Pancreas (tissue), 10 donors: ENCODE data around the gene INPP5A. TPM values are rescaled to one million over a fixed set of nuclear protein-coding genes. Genes with fewer than 3 reads are reported as not detected.
"Not testable (repeated sequence)": the region's sequence is repeated elsewhere in the genome, so short reads cannot be mapped to it uniquely, and the experiment has no call there.

Experiments used
- ATAC-seq, 4 donors: fragments of 200-7000 bp; cut with Tn5 transposase; one replicate each; pipeline versions ENCODE4 v1.8.0 to v1.9.1; 2020; ENCODE audit warnings: mild to moderate bottlenecking in 4 of 4, moderate library complexity in 4 of 4
- DNase-seq, 6 donors: peaks; one replicate each; pipeline ENCODE4 v3.0.0-alpha.2; 2020
- FAIRE-seq: peaks from 2 replicates; lab custom pipeline; 2012; peaks lifted over from hg19 to GRCh38; lab: Jason Lieb, UNC
- H3K27ac ChIP-seq, 4 donors: fragments of 200-600 bp; sonication (generic); 1 replicate in 3 of 4; 2 replicates in 1 of 4; pipeline versions ENCODE4 v1.5.0 to v1.8.0; 2020
- H3K27me3 ChIP-seq, 4 donors: fragments of 200-600 bp; one replicate each; pipeline ENCODE4 v1.8.0; 2021
- H3K36me3 ChIP-seq, 3 donors: fragments of 200-600 bp; sonication (generic) in 1 of 3; one replicate each; pipeline versions ENCODE4 v1.5.0 to v1.8.0; 2020 to 2021
- H3K4me1 ChIP-seq, 3 donors: fragments of 200-600 bp; one replicate each; pipeline ENCODE4 v1.8.0; 2021
- H3K4me3 ChIP-seq, 4 donors: fragments of 200-600 bp; sonication (generic) in 2 of 4; one replicate each; pipeline versions ENCODE4 v1.5.0 to v1.8.0; 2020 to 2021
- H3K9me3 ChIP-seq, 4 donors: fragments of 200-600 bp; one replicate each; pipeline ENCODE4 v1.8.0; 2021
- WGBS, 2 donors: extraction: QIAGEN DNeasy Blood & Tissue Kit; methylation state at CpG; one replicate each; pipeline ENCODE4 v1.1.7; 2013; 5-methylcytosine and 5-hydroxymethylcytosine counted together
- intact Hi-C, 3 donors: fragments of 100-400 bp; cut with DNase I; formaldehyde crosslinking; loops; one replicate each; pipeline versions ENCODE4 v1.11.1 to v1.14.2; 2022
- polyA plus RNA-seq, 2 donors: library from polyadenylated mRNA; stranded (reverse); fragments of 200-250 nt; gene quantifications; one replicate each; pipeline ENCODE4 v1.2.3, GENCODE V29; 2013
- total RNA-seq, 6 donors: library from RNA; stranded (reverse); fragmentation: NEBNext Ultra II Directional in 4 of 6; extraction: Animal tissue kit (Norgen Biotek cat#: 25700) in 4 of 6; gene quantifications; one replicate each; pipeline versions ENCODE4 v1.2.1 to v1.2.4, GENCODE V29; 2021 to 2023
- TF ChIP-seq, protein P1 (sequence below), 4 donors: fragments of 200-600 bp; sonication (generic) in 3 of 4; IDR thresholded peaks; one replicate each; pipeline versions ENCODE4 v1.5.0 to v1.8.0; 2021; ENCODE audit warnings: antibody characterized with exemption in 4 of 4
- donor health status: healthy with polysubstance abuse.
- donor health status: DM: no; HTN: no; CAD: no; lungs with moderate emphysema.
- donor health status: DM: no; HTN: no; CAD: no.
- donor health status: control.
- donor health status: control.
- donor health status: Bipolar disorder and iron deficiency.
- donor health status: DM: yes; HTN: yes; CAD: no.
- donor health status: DM: no; HTN: no; CAD: no.
- donor health status: DM: no; HTN: no; CAD: no.
- donor health status: DM: yes; HTN: yes; CAD: no.

Gene INPP5A
- total RNA-seq (10 to 100 TPM in 5 of 6 donors, 1 to 10 TPM in 1; 8.9 to 15.6 (median 11.9) TPM), polyA plus RNA-seq (10 to 100 TPM in 1 of 2 donors, 1 to 10 TPM in 1; 5.9 to 11.4 TPM)

GRCh38 chr10:132537684-132538001 is at the start of gene INPP5A:
Gene INPP5A (plus strand): TSS chr10:132537787. CDS start chr10:132538097, 310 bp downstream.
- Histone ChIP-seq H3K4me1 (peaks cover 0 to 38% (median 17%) of the 10 kb centered on the region in 3 donors), H3K36me3 (no peaks in the 10 kb centered on the region), H3K27me3 (no peaks in the 10 kb centered on the region), H3K4me3 (peak within 1 kb of the TSS; percentile 53 to 89 (median 68)), H3K9me3 (no peaks in the 10 kb centered on the region), H3K27ac (peak within 1 kb of the TSS; percentile 65 to 77 (median 73))
- TF ChIP-seq, protein P1, sequence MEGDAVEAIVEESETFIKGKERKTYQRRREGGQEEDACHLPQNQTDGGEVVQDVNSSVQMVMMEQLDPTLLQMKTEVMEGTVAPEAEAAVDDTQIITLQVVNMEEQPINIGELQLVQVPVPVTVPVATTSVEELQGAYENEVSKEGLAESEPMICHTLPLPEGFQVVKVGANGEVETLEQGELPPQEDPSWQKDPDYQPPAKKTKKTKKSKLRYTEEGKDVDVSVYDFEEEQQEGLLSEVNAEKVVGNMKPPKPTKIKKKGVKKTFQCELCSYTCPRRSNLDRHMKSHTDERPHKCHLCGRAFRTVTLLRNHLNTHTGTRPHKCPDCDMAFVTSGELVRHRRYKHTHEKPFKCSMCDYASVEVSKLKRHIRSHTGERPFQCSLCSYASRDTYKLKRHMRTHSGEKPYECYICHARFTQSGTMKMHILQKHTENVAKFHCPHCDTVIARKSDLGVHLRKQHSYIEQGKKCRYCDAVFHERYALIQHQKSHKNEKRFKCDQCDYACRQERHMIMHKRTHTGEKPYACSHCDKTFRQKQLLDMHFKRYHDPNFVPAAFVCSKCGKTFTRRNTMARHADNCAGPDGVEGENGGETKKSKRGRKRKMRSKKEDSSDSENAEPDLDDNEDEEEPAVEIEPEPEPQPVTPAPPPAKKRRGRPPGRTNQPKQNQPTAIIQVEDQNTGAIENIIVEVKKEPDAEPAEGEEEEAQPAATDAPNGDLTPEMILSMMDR (IDR thresholded peaks at IDR 0.05), result no peak
- ATAC-seq, result peak in 1 of 4 donors; percentile 88
- 1% methylated on average over 33 to 50 of the region's 50 CpGs for WGBS, 2 donors
- intact Hi-C loops, result no loop called here
- FAIRE-seq, result no peak
- no peak for DNase-seq

- intact Hi-C loops, result no loop called here
- Histone ChIP-seq H3K36me3 (no peaks in the 10 kb centered on the region), H3K9me3 (no peaks in the 10 kb centered on the region), H3K4me1 (no peaks in the 10 kb centered on the region), H3K27ac (no peak overlapping the region), H3K27me3 (no peaks in the 10 kb centered on the region), H3K4me3 (no peak overlapping the region)
- TF ChIP-seq, protein P1 (IDR thresholded peaks at IDR 0.05), result no peak
- DNase-seq (peak in 2 of 6 donors; percentile 10 to 42), FAIRE-seq (no peak), ATAC-seq (no peak)
- WGBS, 2 donors, result 84 to 87% methylated on average over 16 of the region's 16 CpGs
These were observed 49.3 kb upstream of the INPP5A start for GRCh38 chr10:132488231-132488821.

DNA sequence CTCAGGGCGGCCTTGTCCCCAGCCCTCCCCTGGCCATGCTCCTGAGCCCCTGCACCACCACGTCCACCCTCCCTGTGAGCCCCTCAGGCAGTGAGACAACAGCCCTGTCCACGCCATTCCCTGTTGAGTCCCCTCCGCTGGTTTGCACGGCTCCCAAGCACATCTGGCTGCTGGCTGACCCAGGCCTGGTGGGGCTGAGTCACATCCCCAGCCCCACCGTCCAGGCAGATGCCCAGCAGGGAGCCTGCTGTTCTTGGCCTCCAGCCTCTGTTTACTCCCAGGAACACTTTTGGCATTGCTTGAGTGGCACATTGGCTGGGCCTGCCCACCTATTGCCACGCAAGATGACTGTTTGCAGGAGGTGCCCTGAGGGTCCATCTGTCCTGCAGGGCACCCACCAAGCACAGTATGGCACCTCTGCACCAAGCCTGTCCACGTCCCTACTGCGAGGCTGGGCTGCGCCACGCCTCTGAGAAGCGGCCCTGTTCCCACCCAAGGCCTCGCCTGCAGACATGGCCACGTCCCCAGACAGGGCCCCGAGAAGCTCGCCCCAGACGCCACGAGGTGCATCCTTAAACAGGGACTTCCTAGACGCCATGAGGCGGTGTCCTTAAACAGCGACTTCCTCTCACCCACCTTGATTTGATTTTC is 48.4 kb upstream of the INPP5A start:
- no peak for FAIRE-seq
- Histone ChIP-seq H3K4me3 (no peak overlapping the region), H3K27me3 (no peaks in the 10 kb centered on the region), H3K9me3 (no peaks in the 10 kb centered on the region), H3K36me3 (no peaks in the 10 kb centered on the region), H3K4me1 (no peaks in the 10 kb centered on the region), H3K27ac (no peak overlapping the region)
- intact Hi-C loops, result no loop called here
- 83 to 89% methylated on average over 20 to 21 of the region's 21 CpGs for WGBS, 2 donors
- peak in 1 of 6 donors; percentile 55 for DNase-seq
- TF ChIP-seq, protein P1 (IDR thresholded peaks at IDR 0.05), result no peak
- no peak for ATAC-seq

DNA sequence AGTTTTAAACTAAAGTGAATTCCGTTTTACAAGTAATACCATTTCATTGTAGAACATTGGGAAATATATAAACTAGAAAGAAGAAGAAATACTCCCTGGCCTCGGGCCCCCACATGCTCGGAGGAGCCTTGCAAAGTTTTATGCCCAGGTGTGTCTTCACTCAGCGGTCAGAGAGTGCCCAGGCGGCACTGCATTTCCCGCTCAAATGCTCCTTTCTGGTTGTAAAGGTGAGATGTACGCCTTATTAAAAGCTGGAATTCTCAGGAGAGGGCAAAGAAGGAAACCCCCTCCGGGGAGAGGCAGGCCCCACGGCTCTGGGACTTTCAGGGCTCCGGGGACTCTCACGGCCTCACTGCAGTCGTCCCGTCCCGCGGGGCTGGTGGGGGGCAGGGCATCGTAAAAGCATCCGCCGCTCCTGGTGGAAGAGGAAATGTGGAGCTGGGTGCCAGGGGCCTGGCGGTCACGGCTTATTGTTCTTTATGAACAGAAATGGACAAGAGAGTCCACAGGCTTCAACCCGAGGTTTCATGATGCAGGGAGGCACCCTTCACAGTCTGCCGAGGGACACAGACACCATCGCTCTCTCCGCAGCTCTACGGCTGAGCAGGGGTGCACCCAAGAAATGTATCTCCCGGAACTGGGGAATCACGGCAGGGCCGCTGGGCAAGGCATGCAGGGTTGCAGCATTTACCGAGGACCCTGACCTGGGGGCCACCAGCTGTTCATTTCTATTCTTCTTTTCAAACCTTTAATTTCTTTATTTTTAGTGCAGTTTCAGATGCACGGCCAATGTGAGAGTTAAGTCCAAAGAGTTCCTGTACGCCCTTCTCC is 47.7 kb upstream of the INPP5A start:
- no peak for FAIRE-seq
- Histone ChIP-seq H3K27me3 (no peaks in the 10 kb centered on the region), H3K27ac (no peak overlapping the region), H3K4me3 (no peak overlapping the region), H3K4me1 (no peaks in the 10 kb centered on the region), H3K36me3 (no peaks in the 10 kb centered on the region), H3K9me3 (no peaks in the 10 kb centered on the region)
- no peak for ATAC-seq
- TF ChIP-seq, protein P1 (IDR thresholded peaks at IDR 0.05), result no peak
- DNase-seq, result no peak
- intact Hi-C loops, result no loop called here
- WGBS, 2 donors, result 82 to 85% methylated on average over 31 of the region's 31 CpGs

- DNase-seq, H3K27me3 ChIP-seq, H3K9me3 ChIP-seq, intact Hi-C loops, ATAC-seq, FAIRE-seq, H3K27ac ChIP-seq, H3K36me3 ChIP-seq, H3K4me3 ChIP-seq, H3K4me1 ChIP-seq: not testable (repeated sequence)
- 96% methylated on average over 8 of the region's 8 CpGs for WGBS, 2 donors
These were observed 46.1 kb upstream of the INPP5A start for GRCh38 chr10:132491534-132491933.
